Activated T-helper 1 cell treated with anti-CD3 and anti-CD28 coated beads, Interleukin-12 subunit alpha, Interleukin-12 subunit beta, Interleukin-2, Interleukin-4 antibody, amounts not matched to agents 30 ng/mL and 10 ng/mL and 1 ng/mL, durations not matched to agents 14 hours and 24 hours and 36 hours (primary cell): Measurements from ENCODE around the gene ENTR1. TPM values are rescaled to one million over a fixed set of nuclear protein-coding genes. Genes with fewer than 3 reads are reported as not detected.

Experiments used
- DNase-seq: peaks from one replicate; pipeline ENCODE4 v3.0.0; 2021; ENCODE audit warnings: low spot score
- H3K27ac Mint-ChIP-seq: one replicate; pipeline ENCODE4 v1.8.0; 2021; ENCODE audit warnings: mild to moderate bottlenecking, mixed read lengths
- H3K27me3 Mint-ChIP-seq: one replicate; pipeline ENCODE4 v1.8.0; 2022; ENCODE audit warnings: mild to moderate bottlenecking, moderate library complexity, mixed read lengths; ENCODE audit not compliant: insufficient read depth
- H3K36me3 Mint-ChIP-seq: one replicate; pipeline ENCODE4 v1.8.0; 2021; ENCODE audit warnings: low read depth, mixed read lengths
- H3K4me1 Mint-ChIP-seq: one replicate; pipeline ENCODE4 v1.8.0; 2021; ENCODE audit warnings: low read depth, mixed read lengths
- H3K4me3 Mint-ChIP-seq: one replicate; pipeline ENCODE4 v1.8.0; 2021; ENCODE audit warnings: mild to moderate bottlenecking, moderate library complexity, mixed read lengths
- H3K9me3 Mint-ChIP-seq: one replicate; pipeline ENCODE4 v1.8.0; 2021; ENCODE audit warnings: mixed read lengths
- intact Hi-C: fragments of 100-400 bp; cut with micrococcal nuclease; formaldehyde crosslinking; loops from one replicate; pipeline ENCODE4 v1.15.1; 2024
- total RNA-seq: library from RNA; stranded (reverse); gene quantifications from 2 replicates; pipeline ENCODE4 v1.2.3, GENCODE V29; 2022

ENTR1 gene
- total RNA-seq, 1 donor from 2014 or later: 54.5 TPM

DNA sequence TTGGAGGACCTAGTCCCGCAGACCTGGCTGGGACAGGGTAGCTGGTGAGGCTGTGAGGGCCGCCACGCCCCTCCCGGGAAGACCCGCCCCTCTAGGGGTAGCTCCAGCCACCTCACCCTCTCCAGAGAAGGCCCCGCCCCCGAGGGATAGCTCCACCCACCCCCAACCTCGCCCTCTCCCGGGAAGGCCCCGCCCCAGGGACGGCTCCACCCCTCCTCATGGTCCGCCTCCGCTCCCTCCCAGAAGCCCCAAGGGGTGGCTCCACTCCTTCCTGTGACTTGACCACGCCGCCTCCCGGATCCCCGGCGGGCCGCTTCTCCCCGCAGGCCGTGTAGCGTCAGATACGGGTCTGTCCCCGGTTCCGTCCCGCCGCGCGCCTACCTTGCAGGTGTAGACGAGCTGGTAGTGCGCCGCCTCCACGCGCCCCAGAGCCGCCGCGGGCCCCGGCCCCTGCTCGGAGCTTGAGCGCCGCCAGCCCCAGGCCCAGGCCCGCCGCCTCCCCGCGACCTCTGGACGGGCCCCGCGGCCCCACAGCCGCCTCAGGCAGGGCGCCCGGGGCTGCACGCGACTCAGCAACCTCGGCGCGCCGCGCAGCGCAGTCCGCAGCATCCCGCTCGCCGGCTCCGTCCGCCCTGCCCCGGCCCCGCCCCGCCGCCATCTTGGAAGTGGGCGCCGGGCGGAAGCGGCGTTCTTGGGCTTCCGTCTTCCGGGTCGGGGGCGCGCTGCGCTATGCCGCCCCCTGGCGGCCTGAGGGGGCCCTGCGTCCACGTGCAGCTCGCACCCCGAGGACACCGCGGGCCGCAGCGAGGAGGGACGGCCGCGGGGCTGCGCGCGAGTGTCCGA is 47.1 kb downstream of the ENTR1 start, which contains the start of gene DNLZ:
DNLZ (minus strand) TSS at position 639 of the 843 bp plus-strand sequence; CDS start at position 609, 30 bp downstream.
- Mint-ChIP-seq H3K9me3 (no peaks in the 10 kb centered on the region), H3K4me1 (peaks cover 6% of the 10 kb centered on the region), H3K27ac (peak within 1 kb of the TSS; percentile 79), H3K27me3 (no peaks in the 10 kb centered on the region), H3K4me3 (peak within 1 kb of the TSS; percentile 83), H3K36me3 (peaks cover 4% of the 10 kb centered on the region)
- intact Hi-C loops: loop anchor here (1.0 to 2.0 kb wide), 9 partner anchors 21 to 723 kb away; partner anchors contain the start of genes ENTR1, INPP5E, MAN1B1 and PMPCA
- DNase-seq: peak; percentile 91

DNA sequence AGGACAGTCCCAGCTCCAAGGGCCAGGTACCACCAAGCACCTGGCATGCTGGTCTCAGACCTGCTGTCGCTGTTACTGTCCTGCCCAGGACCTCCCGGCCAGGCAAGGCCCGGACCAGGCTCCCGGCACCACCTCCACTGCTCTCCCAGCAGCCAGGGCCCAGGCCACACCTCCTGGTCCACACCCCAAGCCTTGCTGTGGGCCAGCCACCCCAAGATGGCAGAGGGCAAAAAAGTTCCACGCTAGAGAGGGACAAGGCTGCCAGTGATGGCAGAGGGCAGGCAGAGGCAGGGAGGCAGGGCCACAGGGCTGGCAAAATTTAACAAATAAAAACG is 48.0 kb downstream of the ENTR1 start:
- intact Hi-C loops: loop anchor here (2.0 kb wide), 1 partner anchor 724 kb away; the partner anchor contains the start of gene MAN1B1
- H3K4me1 Mint-ChIP-seq: peaks cover 6% of the 10 kb centered on the region
- H3K9me3 Mint-ChIP-seq: no peaks in the 10 kb centered on the region
- no peaks in the 10 kb centered on the region for H3K27me3 Mint-ChIP-seq
- H3K27ac Mint-ChIP-seq: no peak overlapping the region
- H3K36me3 Mint-ChIP-seq: peaks cover 4% of the 10 kb centered on the region
- peak overlapping the region; percentile 83 for H3K4me3 Mint-ChIP-seq
- DNase-seq: no peak

DNA sequence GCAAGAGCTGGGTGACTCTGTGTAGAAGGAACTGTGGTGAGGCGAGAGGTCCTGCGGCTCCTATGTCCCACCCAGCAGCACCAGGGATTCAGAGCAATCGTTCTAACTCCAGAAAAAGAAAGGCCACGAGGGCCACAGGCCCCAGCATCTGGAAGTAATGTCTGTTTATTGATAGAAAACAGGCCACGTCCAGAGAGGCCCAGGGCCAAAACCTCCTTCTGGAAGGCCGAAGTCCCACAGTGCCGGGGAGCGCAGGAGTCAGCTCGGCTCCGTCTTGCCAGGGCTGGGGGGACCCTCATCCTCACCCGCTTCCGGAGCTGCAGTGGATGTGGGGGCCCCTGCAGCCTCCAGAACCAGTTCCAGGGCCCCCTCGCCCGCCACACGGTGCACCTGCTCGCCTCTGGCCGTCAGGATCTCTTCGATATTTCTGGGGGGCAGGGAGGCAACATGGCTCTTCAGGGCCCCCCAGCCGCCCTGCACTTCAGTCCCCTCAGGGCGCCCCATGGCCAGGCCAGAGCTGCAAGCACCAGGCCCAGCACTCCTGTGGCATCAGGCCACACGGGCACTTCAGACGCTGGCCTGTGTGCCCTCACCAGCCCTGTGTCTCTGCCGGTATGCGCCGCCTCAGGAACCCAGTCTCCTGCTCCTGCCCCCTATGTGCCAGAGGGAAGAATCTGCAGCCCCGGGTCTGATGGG is 48.5 kb downstream of the ENTR1 start:
- Mint-ChIP-seq H3K27ac (no peak overlapping the region), H3K9me3 (no peaks in the 10 kb centered on the region), H3K36me3 (peaks cover 4% of the 10 kb centered on the region), H3K4me3 (no peak overlapping the region), H3K27me3 (no peaks in the 10 kb centered on the region), H3K4me1 (peaks cover 6% of the 10 kb centered on the region)
- no peak for DNase-seq
- intact Hi-C loops: loop anchor here (2.0 kb wide), 1 partner anchor 725 kb away; the partner anchor contains the start of gene MAN1B1

DNA sequence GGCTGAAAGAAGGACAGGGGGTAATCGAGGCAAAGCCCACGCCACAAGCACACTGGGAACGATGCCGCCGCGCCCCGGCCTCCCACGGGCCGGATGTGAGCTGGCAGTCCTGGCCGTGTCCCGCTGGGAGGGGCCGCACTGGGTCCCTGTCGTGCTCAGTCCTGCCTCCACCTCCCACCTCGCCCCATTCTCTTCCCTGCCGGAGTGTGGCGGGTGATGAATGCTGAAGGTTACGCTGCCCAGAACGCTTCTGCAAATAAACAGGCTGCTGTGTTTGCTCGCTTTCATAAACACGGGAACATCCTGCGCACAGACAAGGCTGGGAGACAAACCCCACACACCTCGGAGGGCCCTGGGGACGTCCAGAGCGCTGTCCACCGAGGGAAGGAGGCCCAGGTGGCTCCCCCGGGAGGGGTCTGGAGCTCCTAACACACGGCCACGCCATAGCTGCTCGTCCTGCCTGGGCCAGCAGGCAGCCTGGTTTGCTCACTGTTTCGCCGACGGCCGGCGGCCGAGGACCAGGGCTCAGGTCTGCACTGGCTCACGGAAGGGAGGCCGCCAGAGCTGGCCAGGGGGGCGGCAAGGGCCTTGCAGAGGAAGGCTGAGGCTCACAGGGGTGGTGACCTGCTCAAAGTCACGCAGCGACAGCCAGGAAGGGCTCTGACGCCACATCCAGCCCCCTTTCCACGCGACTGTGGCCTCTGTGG is 49.2 kb downstream of the ENTR1 start:
- Mint-ChIP-seq H3K9me3 (no peaks in the 10 kb centered on the region), H3K36me3 (peaks cover 4% of the 10 kb centered on the region), H3K27me3 (no peaks in the 10 kb centered on the region), H3K4me1 (peaks cover 6% of the 10 kb centered on the region), H3K27ac (no peak overlapping the region), H3K4me3 (no peak overlapping the region)
- DNase-seq: no peak
- intact Hi-C loops: no loop called here

DNA sequence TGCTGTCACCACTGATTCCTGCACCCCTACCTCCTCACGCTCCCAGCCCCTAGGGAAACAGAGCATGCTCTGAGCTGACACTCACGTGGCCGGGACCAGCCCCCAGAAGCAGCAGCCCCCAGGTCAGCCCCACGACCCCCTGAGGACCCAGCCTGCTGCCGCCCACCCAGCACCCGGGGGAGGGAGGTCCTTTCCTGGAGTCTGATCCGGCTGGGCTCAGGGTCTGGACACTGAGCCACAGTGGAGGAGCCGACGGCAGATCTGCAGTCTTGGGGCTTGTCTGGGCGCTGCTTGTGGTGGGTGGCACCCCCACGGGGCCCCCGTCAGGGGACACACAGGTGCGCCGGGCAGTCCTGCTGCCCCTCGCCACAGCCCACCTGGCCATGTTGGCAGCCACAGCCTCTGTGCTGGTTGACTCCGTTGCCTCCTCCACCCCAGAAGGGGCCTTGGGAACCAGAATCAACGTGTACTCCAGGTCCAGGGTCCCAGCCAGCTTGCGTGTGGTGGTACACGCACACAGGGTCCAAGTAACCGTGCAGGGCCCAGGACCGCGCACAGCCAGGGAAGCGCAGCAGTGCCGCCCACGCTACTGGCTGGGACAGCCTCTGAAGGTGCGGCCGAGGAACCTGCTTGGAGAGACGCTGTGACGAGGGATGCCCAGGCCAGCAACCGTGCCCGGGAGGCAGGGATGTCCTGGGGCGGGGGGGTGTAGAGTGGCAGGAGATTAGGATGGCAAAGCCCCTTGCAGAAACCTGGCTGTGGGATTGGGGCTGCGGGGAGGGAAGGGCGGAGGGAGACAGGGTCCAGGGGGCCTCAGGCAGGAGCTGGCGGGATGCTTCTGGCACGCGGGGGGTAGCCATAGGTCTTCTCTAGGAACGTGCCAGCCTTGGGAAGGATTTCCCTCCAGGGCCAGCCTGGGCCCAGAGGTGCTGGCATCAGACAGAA is 50.4 kb downstream of the ENTR1 start:
- H3K4me3 Mint-ChIP-seq: no peak overlapping the region
- no peak for DNase-seq
- H3K27ac Mint-ChIP-seq: no peak overlapping the region
- H3K27me3 Mint-ChIP-seq: no peaks in the 10 kb centered on the region
- peaks cover 4% of the 10 kb centered on the region for H3K36me3 Mint-ChIP-seq
- intact Hi-C loops: no loop called here
- no peaks in the 10 kb centered on the region for H3K9me3 Mint-ChIP-seq
- H3K4me1 Mint-ChIP-seq: peaks cover 6% of the 10 kb centered on the region

DNA sequence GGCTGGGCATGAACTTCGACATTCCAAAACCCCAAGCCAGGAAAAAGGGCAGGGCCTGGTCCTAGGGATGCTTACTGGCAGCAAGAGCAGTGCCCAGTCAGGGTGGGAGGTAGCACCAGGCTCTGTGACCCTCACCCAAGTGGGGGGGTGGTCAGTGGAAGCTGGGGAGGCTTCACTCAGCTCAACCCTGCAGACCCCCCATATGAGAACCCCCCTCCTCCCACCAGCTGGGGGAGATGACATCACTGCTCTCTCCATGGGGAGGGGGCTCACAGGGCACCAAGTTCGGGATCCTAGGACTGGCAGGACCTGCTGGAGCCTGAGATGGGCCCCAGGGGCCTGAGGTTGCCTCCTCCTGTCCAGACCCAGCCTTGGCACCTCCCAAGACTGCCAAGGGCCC is 51.5 kb downstream of the ENTR1 start:
- no peak for DNase-seq
- H3K9me3 Mint-ChIP-seq: no peaks in the 10 kb centered on the region
- intact Hi-C loops: no loop called here
- peaks cover 6% of the 10 kb centered on the region for H3K4me1 Mint-ChIP-seq
- H3K4me3 Mint-ChIP-seq: no peak overlapping the region
- no peak overlapping the region for H3K27ac Mint-ChIP-seq
- H3K36me3 Mint-ChIP-seq: peaks cover 2% of the 10 kb centered on the region
- no peaks in the 10 kb centered on the region for H3K27me3 Mint-ChIP-seq

DNA sequence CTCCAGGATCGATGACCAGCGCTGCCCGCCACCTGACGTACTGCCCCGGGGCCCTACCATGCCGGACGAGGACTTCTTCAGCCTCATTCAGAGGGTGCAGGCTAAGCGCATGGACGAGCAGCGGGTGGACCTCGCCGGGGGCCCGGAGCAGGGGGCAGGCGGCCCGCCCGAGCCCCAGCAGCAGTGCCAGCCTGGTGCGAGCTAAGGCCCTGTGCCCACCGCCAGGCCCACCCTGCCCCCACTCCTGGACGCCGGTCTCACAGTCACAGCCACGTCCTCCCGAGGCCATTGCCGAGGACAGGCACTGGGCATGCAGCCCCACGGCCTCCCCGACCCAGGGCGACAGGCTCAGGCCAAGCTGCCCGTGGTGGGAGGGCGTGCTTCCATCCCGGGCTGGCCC is 52.4 kb downstream of the ENTR1 start:
- H3K4me3 Mint-ChIP-seq: no peak overlapping the region
- no peaks in the 10 kb centered on the region for H3K27me3 Mint-ChIP-seq
- H3K36me3 Mint-ChIP-seq: peaks cover 2% of the 10 kb centered on the region
- no peak for DNase-seq
- intact Hi-C loops: no loop called here
- H3K4me1 Mint-ChIP-seq: peaks cover 6% of the 10 kb centered on the region
- H3K27ac Mint-ChIP-seq: no peak overlapping the region
- no peaks in the 10 kb centered on the region for H3K9me3 Mint-ChIP-seq

DNA sequence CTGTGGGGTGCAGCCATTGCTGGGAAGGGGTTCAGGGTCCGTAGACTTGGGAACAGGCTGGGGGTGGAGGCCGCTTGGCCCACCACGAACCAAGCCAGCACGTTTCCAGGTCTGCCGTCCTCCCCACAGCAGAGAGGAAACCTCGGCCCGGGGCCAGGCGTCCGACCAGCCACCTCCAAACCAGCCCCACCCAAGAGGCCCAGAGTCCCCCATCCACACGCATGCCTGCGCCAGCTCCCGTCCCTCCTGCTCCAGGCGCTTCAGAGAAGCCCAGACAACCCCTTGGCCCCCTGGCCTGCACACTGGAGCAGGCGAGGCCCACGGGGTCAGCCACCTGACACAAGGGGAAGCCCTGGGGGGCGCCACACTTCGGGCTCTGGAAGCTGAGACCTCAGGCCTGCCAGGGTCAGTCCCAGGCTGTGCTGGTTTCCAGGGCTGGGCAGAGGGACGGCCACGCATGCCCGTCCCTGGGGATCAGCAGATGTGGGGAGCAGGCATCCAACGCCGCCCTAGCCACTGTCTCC is 53.1 kb downstream of the ENTR1 start:
- no peaks in the 10 kb centered on the region for H3K9me3 Mint-ChIP-seq
- H3K4me1 Mint-ChIP-seq: no peaks in the 10 kb centered on the region
- no peaks in the 10 kb centered on the region for H3K27me3 Mint-ChIP-seq
- no peak overlapping the region for H3K4me3 Mint-ChIP-seq
- H3K27ac Mint-ChIP-seq: no peak overlapping the region
- intact Hi-C loops: no loop called here
- no peak for DNase-seq
- H3K36me3 Mint-ChIP-seq: peaks cover 2% of the 10 kb centered on the region

DNA sequence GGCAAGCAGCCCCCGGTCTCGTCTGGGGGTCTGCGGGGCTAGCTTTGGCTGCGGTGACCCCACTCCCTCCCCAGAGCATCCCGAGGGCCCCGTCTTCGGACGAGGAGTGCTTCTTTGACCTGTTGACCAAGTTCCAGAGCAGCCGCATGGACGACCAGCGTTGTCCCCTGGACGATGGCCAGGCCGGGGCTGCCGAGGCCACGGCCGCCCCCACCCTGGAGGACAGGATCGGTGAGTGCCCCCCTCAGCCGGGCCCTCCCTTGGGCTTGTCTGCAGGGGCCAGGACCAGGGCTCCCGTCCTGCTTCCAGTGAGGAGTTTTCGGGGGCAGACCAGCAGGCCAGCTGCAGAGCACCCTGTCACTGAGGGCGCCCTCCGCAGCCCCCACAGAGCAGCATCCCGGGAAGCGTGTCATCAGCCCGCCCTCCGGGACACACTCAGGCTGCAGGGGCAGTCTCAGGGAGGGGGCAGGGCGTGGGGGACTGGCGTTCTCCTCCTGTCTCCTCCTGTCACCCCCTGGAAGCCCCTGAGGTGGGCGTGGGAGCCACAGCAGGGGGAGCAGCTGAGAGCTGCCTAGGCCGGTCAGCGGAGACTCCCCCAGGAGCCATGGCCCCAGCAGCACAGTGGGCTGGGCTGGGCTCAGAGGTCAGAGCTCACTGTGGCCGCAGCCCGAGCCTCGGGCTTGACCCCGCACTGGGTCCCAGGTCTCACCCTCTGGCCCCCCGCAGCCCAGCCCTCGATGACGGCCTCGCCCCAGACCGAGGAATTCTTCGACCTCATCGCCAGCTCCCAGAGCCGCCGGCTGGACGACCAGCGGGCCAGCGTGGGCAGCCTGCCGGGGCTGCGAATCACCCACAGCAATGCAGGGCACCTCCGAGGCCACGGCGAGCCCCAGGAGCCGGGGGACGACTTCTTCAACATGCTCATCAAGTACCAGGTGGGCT is 54.5 kb downstream of the ENTR1 start:
- intact Hi-C loops: no loop called here
- Mint-ChIP-seq H3K27me3 (no peaks in the 10 kb centered on the region), H3K4me1 (no peaks in the 10 kb centered on the region), H3K4me3 (no peak overlapping the region), H3K36me3 (no peaks in the 10 kb centered on the region), H3K27ac (no peak overlapping the region), H3K9me3 (no peaks in the 10 kb centered on the region)
- no peak for DNase-seq

DNA sequence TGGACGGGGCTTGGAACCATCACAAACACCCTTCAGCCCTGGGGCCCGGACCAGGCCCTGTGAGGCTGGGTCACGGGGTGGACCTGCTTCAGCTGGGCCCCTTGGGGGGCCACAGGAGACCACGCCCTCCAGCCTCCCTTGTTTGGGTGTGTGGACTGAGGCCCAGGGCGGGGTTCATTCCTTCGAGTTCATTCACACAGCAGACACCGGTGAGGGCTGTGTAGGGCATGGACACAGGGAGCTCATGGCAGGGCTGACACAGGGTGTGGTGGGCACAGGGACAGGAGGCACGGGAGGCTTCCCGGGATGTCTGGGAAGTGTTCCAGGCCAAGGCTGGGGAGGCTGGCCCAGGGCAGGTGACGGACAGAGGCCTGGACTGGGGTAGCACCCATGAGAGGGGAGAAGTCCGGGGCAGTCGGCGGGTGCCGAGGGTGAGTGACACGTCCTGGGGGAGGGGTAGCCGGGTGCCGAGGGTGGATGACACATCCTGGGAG is 55.8 kb downstream of the ENTR1 start:
- Mint-ChIP-seq H3K36me3 (no peaks in the 10 kb centered on the region), H3K4me3 (no peak overlapping the region), H3K4me1 (no peaks in the 10 kb centered on the region), H3K27ac (no peak overlapping the region), H3K9me3 (no peaks in the 10 kb centered on the region), H3K27me3 (no peaks in the 10 kb centered on the region)
- DNase-seq: no peak
- intact Hi-C loops: no loop called here
